Left forelimb (tissue), 1 donor: ENCODE data around the gene DHRS1.
"Not testable (repeated sequence)": the region's sequence is repeated elsewhere in the genome, so short reads cannot be mapped to it uniquely, and the experiment has no call there.

Source experiments
- DNase-seq: peaks from one replicate; pipeline ENCODE4 v3.0.0-alpha.2; 2018; ENCODE audit warnings: low spot score

Gene DHRS1

GRCh38 chr14:24327914-24328313, 28.3 kb upstream of the DHRS1 start:
- not testable (repeated sequence) for DNase-seq

GRCh38 chr14:24327303-24327702, 27.7 kb upstream of the DHRS1 start:
- DNase-seq, result no peak

GRCh38 chr14:24325963-24326362, 26.4 kb upstream of the DHRS1 start:
- no peak for DNase-seq

GRCh38 chr14:24325041-24325530, 25.5 kb upstream of the DHRS1 start:
- DNase-seq, result no peak

- DNase-seq, result no peak
Measured at GRCh38 chr14:24324024-24324423, 24.4 kb upstream of the DHRS1 start.

GRCh38 chr14:24323341-24323740, 23.8 kb upstream of the DHRS1 start:
- DNase-seq, result no peak

GRCh38 chr14:24322672-24323071, 23.1 kb upstream of the DHRS1 start:
- DNase-seq, result no peak

GRCh38 chr14:24321212-24321975, 21.8 kb upstream of the DHRS1 start:
- no peak for DNase-seq

GRCh38 chr14:24317141-24317928, 17.8 kb upstream of the DHRS1 start:
- DNase-seq, result no peak

GRCh38 chr14:24316597-24316950, 17.0 kb upstream of the DHRS1 start:
- no peak for DNase-seq

- DNase-seq, result no peak
Measured at GRCh38 chr14:24315807-24316596, 16.4 kb upstream of the DHRS1 start.

GRCh38 chr14:24315243-24315806, 15.7 kb upstream of the DHRS1 start:
- no peak for DNase-seq

- no peak for DNase-seq
Measured at GRCh38 chr14:24314377-24315193, 15.0 kb upstream of the DHRS1 start.

GRCh38 chr14:24313913-24314312, 14.3 kb upstream of the DHRS1 start:
- no peak for DNase-seq

- DNase-seq, result no peak
Measured at GRCh38 chr14:24312736-24313507, 13.3 kb upstream of the DHRS1 start.

GRCh38 chr14:24311837-24312615, 12.4 kb upstream of the DHRS1 start:
- DNase-seq, result no peak

GRCh38 chr14:24310646-24311604, 11.3 kb upstream of the DHRS1 start, which contains the start of gene LTB4R:
Gene LTB4R (plus strand): TSS chr14:24311502. CDS start chr14:24315652, 4,150 bp downstream.
- peak; percentile 82 for DNase-seq

- no peak for DNase-seq
Measured at GRCh38 chr14:24310265-24310645, 10.7 kb upstream of the DHRS1 start.
